Peyer's patch (tissue), 4 donors: ENCODE results near the gene SLC39A8.

Experiments
- POLR2A ChIP-seq, 2 donors: fragments of 450-650 bp; IDR thresholded peaks; one replicate each; pipeline ENCODE4 v1.5.1; 2017; ENCODE audit warnings: antibody characterized with exemption in 2 of 2, mild to moderate bottlenecking in 2 of 2, moderate library complexity in 2 of 2
- TF ChIP-seq, protein P1 (sequence below), 6 experiments: fragments of 450-650 bp in 4 of 6; fragments of 200-600 bp in 2 of 6; sonication (generic) in 1 of 6; IDR thresholded peaks; one replicate each; pipeline ENCODE4 v1.5.1; 2017 to 2019; ENCODE audit warnings: antibody characterized with exemption in 6 of 6, mild to moderate bottlenecking in 3 of 6, moderate library complexity in 1 of 6

DNA sequence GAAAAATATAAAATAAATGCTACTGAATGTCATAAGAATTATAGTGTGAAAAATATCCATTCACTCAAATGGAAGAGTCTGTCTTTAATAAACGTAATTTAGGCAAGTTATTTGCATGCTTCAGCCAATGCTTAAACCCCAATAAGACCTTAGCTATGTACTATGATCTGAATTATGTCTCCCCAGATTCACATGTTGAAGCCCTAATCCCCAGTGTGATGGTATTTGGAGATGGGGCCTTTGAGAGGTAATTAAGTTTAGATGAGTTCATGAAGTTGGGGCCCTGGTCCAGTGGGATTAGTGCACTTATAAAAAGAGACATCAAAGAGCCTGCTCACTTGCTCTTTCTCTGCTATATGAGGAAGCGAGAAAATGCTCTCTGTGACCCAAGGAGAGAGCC, 28.7 kb downstream of the SLC39A8 start:
- TF ChIP-seq, protein P1, sequence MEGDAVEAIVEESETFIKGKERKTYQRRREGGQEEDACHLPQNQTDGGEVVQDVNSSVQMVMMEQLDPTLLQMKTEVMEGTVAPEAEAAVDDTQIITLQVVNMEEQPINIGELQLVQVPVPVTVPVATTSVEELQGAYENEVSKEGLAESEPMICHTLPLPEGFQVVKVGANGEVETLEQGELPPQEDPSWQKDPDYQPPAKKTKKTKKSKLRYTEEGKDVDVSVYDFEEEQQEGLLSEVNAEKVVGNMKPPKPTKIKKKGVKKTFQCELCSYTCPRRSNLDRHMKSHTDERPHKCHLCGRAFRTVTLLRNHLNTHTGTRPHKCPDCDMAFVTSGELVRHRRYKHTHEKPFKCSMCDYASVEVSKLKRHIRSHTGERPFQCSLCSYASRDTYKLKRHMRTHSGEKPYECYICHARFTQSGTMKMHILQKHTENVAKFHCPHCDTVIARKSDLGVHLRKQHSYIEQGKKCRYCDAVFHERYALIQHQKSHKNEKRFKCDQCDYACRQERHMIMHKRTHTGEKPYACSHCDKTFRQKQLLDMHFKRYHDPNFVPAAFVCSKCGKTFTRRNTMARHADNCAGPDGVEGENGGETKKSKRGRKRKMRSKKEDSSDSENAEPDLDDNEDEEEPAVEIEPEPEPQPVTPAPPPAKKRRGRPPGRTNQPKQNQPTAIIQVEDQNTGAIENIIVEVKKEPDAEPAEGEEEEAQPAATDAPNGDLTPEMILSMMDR (IDR thresholded peaks at IDR 0.05) = no peak
- TF ChIP-seq POLR2A (IDR thresholded peaks at IDR 0.05) = no peak
